HuH-7.5 (cell line): ENCODE results near the gene SCO2.
"Not testable (repeated sequence)": the region's sequence is repeated elsewhere in the genome, so short reads cannot be mapped to it uniquely, and the experiment has no call there.

Source experiments
- DNase-seq: peaks from one replicate; pipeline ENCODE4 v3.0.0; 2011; ENCODE audit warnings: low spot score

SCO2 gene

GRCh38 chr22:50520184-50520583 is 5.2 kb downstream of the SCO2 start:
- not testable (repeated sequence) for DNase-seq

- no peak for DNase-seq
These were observed 6.2 kb downstream of the SCO2 start for GRCh38 chr22:50519151-50519550.

GRCh38 chr22:50518606-50519005 is 6.8 kb downstream of the SCO2 start:
- DNase-seq: no peak

- DNase-seq: no peak
These were observed 7.7 kb downstream of the SCO2 start for GRCh38 chr22:50517495-50518260.

- no peak for DNase-seq
These were observed 8.5 kb downstream of the SCO2 start for GRCh38 chr22:50516891-50517290.

GRCh38 chr22:50516068-50516467 is 9.3 kb downstream of the SCO2 start:
- DNase-seq: no peak

- no peak for DNase-seq
These were observed 12.2 kb downstream of the SCO2 start for GRCh38 chr22:50513175-50513574.

GRCh38 chr22:50508897-50509296 is 16.5 kb downstream of the SCO2 start:
- no peak for DNase-seq

- peak; percentile 99 for DNase-seq
These were observed 17.2 kb downstream of the SCO2 start, which contains the start of gene NCAPH2 for GRCh38 chr22:50507991-50508884. Gene NCAPH2 (plus strand): TSS chr22:50508224. CDS start chr22:50508338, 114 bp downstream.

- peak; percentile 97 for DNase-seq
These were observed 17.9 kb downstream of the SCO2 start, which contains the start of gene LMF2 for GRCh38 chr22:50507421-50507990. Gene LMF2 (minus strand): TSS chr22:50507702. CDS start chr22:50507675, 27 bp downstream.

- DNase-seq: peak; percentile 71
These were observed 18.6 kb downstream of the SCO2 start for GRCh38 chr22:50506611-50507420.

- no peak for DNase-seq
These were observed 19.4 kb downstream of the SCO2 start for GRCh38 chr22:50505776-50506610.

- DNase-seq: no peak
These were observed 20.1 kb downstream of the SCO2 start for GRCh38 chr22:50505276-50505775.

GRCh38 chr22:50504369-50505211 is 20.8 kb downstream of the SCO2 start:
- no peak for DNase-seq

- no peak for DNase-seq
These were observed 21.8 kb downstream of the SCO2 start for GRCh38 chr22:50503475-50504145.

- no peak for DNase-seq
These were observed 22.5 kb downstream of the SCO2 start for GRCh38 chr22:50502628-50503474.

- DNase-seq: no peak
These were observed 23.3 kb downstream of the SCO2 start for GRCh38 chr22:50502096-50502495.

GRCh38 chr22:50500452-50500851 is 24.9 kb downstream of the SCO2 start:
- no peak for DNase-seq
